Activated naive CD4-positive, alpha-beta T cell treated with anti-CD3 and anti-CD28 coated beads, Interleukin-2, amount 10 ng/mL, durations not matched to agents 7 days and 5 days (primary cell): ENCODE measurements around the gene FAAP100.

Experiments
- CTCF ChIA-PET: fragments of 350-600 bp; sonication (Branson Sonifier 250); formaldehyde crosslinking; loops from one replicate; lab custom pipeline; 2021; ENCODE audit warnings: antibody characterized with exemption; lab: Charles Lee
- DNase-seq: peaks from one replicate; pipeline ENCODE4 v3.0.0-alpha.2; 2020
- H3K27ac Mint-ChIP-seq: one replicate; pipeline ENCODE4 v1.8.0; 2021; ENCODE audit warnings: mild to moderate bottlenecking, moderate library complexity, mixed read lengths
- H3K27me3 Mint-ChIP-seq: one replicate; pipeline ENCODE4 v1.8.0; 2021; ENCODE audit warnings: mild to moderate bottlenecking, mixed read lengths
- H3K36me3 Mint-ChIP-seq: one replicate; pipeline ENCODE4 v1.8.0; 2021; ENCODE audit warnings: mixed read lengths
- H3K4me1 Mint-ChIP-seq: one replicate; pipeline ENCODE4 v1.8.0; 2021; ENCODE audit warnings: mixed read lengths
- H3K4me3 Mint-ChIP-seq: one replicate; pipeline ENCODE4 v1.8.0; 2021; ENCODE audit warnings: mild to moderate bottlenecking, moderate library complexity, mixed read lengths
- H3K9me3 Mint-ChIP-seq: one replicate; pipeline ENCODE4 v1.8.0; 2021; ENCODE audit warnings: mixed read lengths

The FAAP100 gene

GRCh38 chr17:81514489-81514738 is 37.7 kb downstream of the FAAP100 start:
- peaks cover 28% of the 10 kb centered on the region for H3K4me1 Mint-ChIP-seq
- peak overlapping the region; percentile 93 for H3K27ac Mint-ChIP-seq
- no peak for DNase-seq
- peaks cover 29% of the 10 kb centered on the region for H3K36me3 Mint-ChIP-seq
- CTCF ChIA-PET: interaction anchor here (1.0 kb wide), 1 partner anchor 30 kb away, joined by 3 read pairs; no protein-coding TSS in a partner anchor
- H3K4me3 Mint-ChIP-seq: peak overlapping the region; percentile 90
- peaks cover 3% of the 10 kb centered on the region for H3K27me3 Mint-ChIP-seq
- H3K9me3 Mint-ChIP-seq: no peaks in the 10 kb centered on the region

- peaks cover 33% of the 10 kb centered on the region for H3K36me3 Mint-ChIP-seq
- H3K27me3 Mint-ChIP-seq: peaks cover 3% of the 10 kb centered on the region
- peak; percentile 54 for DNase-seq
- CTCF ChIA-PET: interaction anchor here (0.7 to 1.0 kb wide), 2 partner anchors 29 to 39 kb away, joined by 3 read pairs; partner anchors contain the start of gene FAAP100
- peak overlapping the region; percentile 77 for H3K4me3 Mint-ChIP-seq
- H3K27ac Mint-ChIP-seq: peak overlapping the region; percentile 93
- H3K4me1 Mint-ChIP-seq: peaks cover 33% of the 10 kb centered on the region
- no peaks in the 10 kb centered on the region for H3K9me3 Mint-ChIP-seq
Measured at GRCh38 chr17:81513753-81514488, 38.2 kb downstream of the FAAP100 start.

- Mint-ChIP-seq H3K9me3 (no peaks in the 10 kb centered on the region), H3K27me3 (peaks cover 3% of the 10 kb centered on the region), H3K4me3 (peak overlapping the region; percentile 77), H3K4me1 (peaks cover 39% of the 10 kb centered on the region), H3K27ac (peak overlapping the region; percentile 93), H3K36me3 (peaks cover 39% of the 10 kb centered on the region)
- DNase-seq: peak; percentile 75
- CTCF ChIA-PET: interaction anchor here (0.7 to 1.0 kb wide), 2 partner anchors 29 to 39 kb away, joined by 3 read pairs; partner anchors contain the start of gene FAAP100
Measured at GRCh38 chr17:81513372-81513752, 38.8 kb downstream of the FAAP100 start.

- Mint-ChIP-seq H3K9me3 (no peaks in the 10 kb centered on the region), H3K36me3 (peaks cover 44% of the 10 kb centered on the region), H3K4me3 (peak within 1 kb of the TSS; percentile 97), H3K27me3 (peaks cover 3% of the 10 kb centered on the region), H3K27ac (peak within 1 kb of the TSS; percentile 93), H3K4me1 (peaks cover 39% of the 10 kb centered on the region)
- peak; percentile 93 for DNase-seq
- CTCF ChIA-PET: no interaction called here
Measured at GRCh38 chr17:81512562-81513371, 39.4 kb downstream of the FAAP100 start, which contains the start of gene ACTG1. Gene ACTG1 (minus strand): TSS chr17:81512799. CDS start chr17:81512354, 445 bp downstream.

- no peaks in the 10 kb centered on the region for H3K9me3 Mint-ChIP-seq
- peak overlapping the region; percentile 97 for H3K4me3 Mint-ChIP-seq
- peak overlapping the region; percentile 89 for H3K27ac Mint-ChIP-seq
- H3K36me3 Mint-ChIP-seq: peaks cover 46% of the 10 kb centered on the region
- H3K4me1 Mint-ChIP-seq: peaks cover 40% of the 10 kb centered on the region
- peaks cover 3% of the 10 kb centered on the region for H3K27me3 Mint-ChIP-seq
- peak; percentile 56 for DNase-seq
- CTCF ChIA-PET: no interaction called here
Measured at GRCh38 chr17:81511804-81512561, 40.2 kb downstream of the FAAP100 start.

- DNase-seq: no peak
- Mint-ChIP-seq H3K36me3 (peaks cover 46% of the 10 kb centered on the region), H3K4me3 (peak overlapping the region; percentile 97), H3K4me1 (peaks cover 36% of the 10 kb centered on the region), H3K27ac (peak overlapping the region; percentile 89), H3K9me3 (no peaks in the 10 kb centered on the region), H3K27me3 (peaks cover 5% of the 10 kb centered on the region)
- CTCF ChIA-PET: no interaction called here
Measured at GRCh38 chr17:81511554-81511803, 40.7 kb downstream of the FAAP100 start.

GRCh38 chr17:81510785-81511553 is 41.2 kb downstream of the FAAP100 start:
- Mint-ChIP-seq H3K4me3 (peak overlapping the region; percentile 97), H3K27ac (peak overlapping the region; percentile 89), H3K9me3 (no peaks in the 10 kb centered on the region), H3K27me3 (peaks cover 10% of the 10 kb centered on the region), H3K36me3 (peaks cover 46% of the 10 kb centered on the region), H3K4me1 (peaks cover 31% of the 10 kb centered on the region)
- CTCF ChIA-PET: no interaction called here
- DNase-seq: peak; percentile 76

- peaks cover 18% of the 10 kb centered on the region for H3K27me3 Mint-ChIP-seq
- DNase-seq: no peak
- peak overlapping the region; percentile 97 for H3K4me3 Mint-ChIP-seq
- peaks cover 24% of the 10 kb centered on the region for H3K4me1 Mint-ChIP-seq
- no peaks in the 10 kb centered on the region for H3K9me3 Mint-ChIP-seq
- H3K36me3 Mint-ChIP-seq: peaks cover 46% of the 10 kb centered on the region
- H3K27ac Mint-ChIP-seq: peak overlapping the region; percentile 89
- CTCF ChIA-PET: no interaction called here
Measured at GRCh38 chr17:81509972-81510784, 42.0 kb downstream of the FAAP100 start.

- peak overlapping the region; percentile 97 for H3K4me3 Mint-ChIP-seq
- no peak for DNase-seq
- peaks cover 23% of the 10 kb centered on the region for H3K27me3 Mint-ChIP-seq
- CTCF ChIA-PET: no interaction called here
- H3K9me3 Mint-ChIP-seq: no peaks in the 10 kb centered on the region
- H3K36me3 Mint-ChIP-seq: peaks cover 46% of the 10 kb centered on the region
- H3K27ac Mint-ChIP-seq: peak overlapping the region; percentile 89
- H3K4me1 Mint-ChIP-seq: peaks cover 23% of the 10 kb centered on the region
Measured at GRCh38 chr17:81509207-81509971, 42.8 kb downstream of the FAAP100 start.

GRCh38 chr17:81508639-81509206 is 43.4 kb downstream of the FAAP100 start:
- peaks cover 23% of the 10 kb centered on the region for H3K4me1 Mint-ChIP-seq
- peak overlapping the region; percentile 97 for H3K4me3 Mint-ChIP-seq
- H3K9me3 Mint-ChIP-seq: no peaks in the 10 kb centered on the region
- H3K27me3 Mint-ChIP-seq: peaks cover 23% of the 10 kb centered on the region
- DNase-seq: no peak
- CTCF ChIA-PET: no interaction called here
- peaks cover 46% of the 10 kb centered on the region for H3K36me3 Mint-ChIP-seq
- H3K27ac Mint-ChIP-seq: peak overlapping the region; percentile 89

GRCh38 chr17:81503619-81504018 is 48.5 kb downstream of the FAAP100 start:
- H3K27ac Mint-ChIP-seq: no peak overlapping the region
- H3K4me1 Mint-ChIP-seq: peaks cover 11% of the 10 kb centered on the region
- H3K27me3 Mint-ChIP-seq: peaks cover 59% of the 10 kb centered on the region
- H3K9me3 Mint-ChIP-seq: no peaks in the 10 kb centered on the region
- peaks cover 9% of the 10 kb centered on the region for H3K36me3 Mint-ChIP-seq
- CTCF ChIA-PET: no interaction called here
- no peak for DNase-seq
- H3K4me3 Mint-ChIP-seq: no peak overlapping the region

GRCh38 chr17:81502471-81503017 is 49.6 kb downstream of the FAAP100 start:
- peaks cover 70% of the 10 kb centered on the region for H3K27me3 Mint-ChIP-seq
- no peak overlapping the region for H3K27ac Mint-ChIP-seq
- CTCF ChIA-PET: no interaction called here
- DNase-seq: no peak
- no peak overlapping the region for H3K4me3 Mint-ChIP-seq
- H3K4me1 Mint-ChIP-seq: no peaks in the 10 kb centered on the region
- no peaks in the 10 kb centered on the region for H3K9me3 Mint-ChIP-seq
- no peaks in the 10 kb centered on the region for H3K36me3 Mint-ChIP-seq
